ENCODE results near the gene PLCL2.

PLCL2 gene

GRCh38 chr3:16923112-16923511 lies 38.4 kb downstream of the PLCL2 start:
- H3K27me3 ChIP-seq (ENCODE audit: insufficient read depth, low read length), result no peaks in the 10 kb centered on the region
- peaks cover 10% of the 10 kb centered on the region; the same call in 1 of the 2 replicates for H3K9me3 ChIP-seq (ENCODE audit: low read length)
- no peak overlapping the region for H3K27ac ChIP-seq (ENCODE audit: low read depth, low read length, poor library complexity, severe bottlenecking)
- H3K36me3 ChIP-seq (ENCODE audit: insufficient read depth, low read length), result peaks cover 16% of the 10 kb centered on the region
- H3K9me2 ChIP-seq (ENCODE audit: low read depth, low read length), result no peaks in the 10 kb centered on the region
- H3K4me3 ChIP-seq (ENCODE audit: low read depth, low read length, poor library complexity, severe bottlenecking), result no peak overlapping the region
- 0 out of 2 replicates have a peak, but pooled peaks cover 3% of the 10 kb centered on the region for H3F3A ChIP-seq (ENCODE audit: insufficient read depth, low read length)
- no peak overlapping the region for H3K9ac ChIP-seq (ENCODE audit: low read length)
- TF ChIP-seq CTCF (IDR thresholded peaks at IDR 0.05; ENCODE audit: low read length), result no peak
- H2AFZ ChIP-seq (ENCODE audit: low read length), result no peak overlapping the region
- H3K4me2 ChIP-seq (ENCODE audit: low read length), result no peak overlapping the region
- H4K20me1 ChIP-seq (ENCODE audit: insufficient read depth, low read length), result no peaks in the 10 kb centered on the region
- H3K79me2 ChIP-seq (ENCODE audit: insufficient read depth, low read length), result peaks cover 97% of the 10 kb centered on the region
- peaks cover 30% of the 10 kb centered on the region for H3K4me1 ChIP-seq (ENCODE audit: insufficient read depth, low read length, severe bottlenecking)

GRCh38 chr3:16927485-16927884 lies 42.7 kb downstream of the PLCL2 start:
- no peaks in the 10 kb centered on the region for H3K9me2 ChIP-seq (ENCODE audit: low read depth, low read length)
- peaks cover 12% of the 10 kb centered on the region; the same call in 1 of the 2 replicates for H3K9me3 ChIP-seq (ENCODE audit: low read length)
- H3F3A ChIP-seq (ENCODE audit: insufficient read depth, low read length), result no peaks in the 10 kb centered on the region
- H3K9ac ChIP-seq (ENCODE audit: low read length), result no peak overlapping the region
- peaks cover 43% of the 10 kb centered on the region for H3K36me3 ChIP-seq (ENCODE audit: insufficient read depth, low read length)
- H3K27me3 ChIP-seq (ENCODE audit: insufficient read depth, low read length), result no peaks in the 10 kb centered on the region
- no peak overlapping the region for H3K4me3 ChIP-seq (ENCODE audit: low read depth, low read length, poor library complexity, severe bottlenecking)
- TF ChIP-seq CTCF (IDR thresholded peaks at IDR 0.05; ENCODE audit: low read length), result peak; percentile 64
- TF ChIP-seq EZH2 (IDR thresholded peaks at IDR 0.05; ENCODE audit: borderline replicate concordance, low read length), result no peak
- H2AFZ ChIP-seq (ENCODE audit: low read length), result no peak overlapping the region
- peaks cover 96% of the 10 kb centered on the region for H3K79me2 ChIP-seq (ENCODE audit: insufficient read depth, low read length)
- no peak overlapping the region; the same call in 1 of the 2 replicates for H3K4me2 ChIP-seq (ENCODE audit: low read length)
- no peaks in the 10 kb centered on the region for H4K20me1 ChIP-seq (ENCODE audit: insufficient read depth, low read length)
- H3K27ac ChIP-seq (ENCODE audit: low read depth, low read length, poor library complexity, severe bottlenecking), result peak overlapping the region; percentile 26
- H3K4me1 ChIP-seq (ENCODE audit: insufficient read depth, low read length, severe bottlenecking), result peaks cover 33% of the 10 kb centered on the region

GRCh38 chr3:16928386-16929132 lies 43.8 kb downstream of the PLCL2 start:
- Histone ChIP-seq H3K36me3 (ENCODE audit: insufficient read depth, low read length) (peaks cover 41% of the 10 kb centered on the region), H2AFZ (ENCODE audit: low read length) (no peak overlapping the region), H3K9me2 (ENCODE audit: low read depth, low read length) (no peaks in the 10 kb centered on the region), H3F3A (ENCODE audit: insufficient read depth, low read length) (no peaks in the 10 kb centered on the region), H3K9ac (ENCODE audit: low read length) (no peak overlapping the region), H3K4me2 (ENCODE audit: low read length) (no peak overlapping the region; the same call in 1 of the 2 replicates), H3K79me2 (ENCODE audit: insufficient read depth, low read length) (peaks cover 95% of the 10 kb centered on the region), H3K27ac (ENCODE audit: low read depth, low read length, poor library complexity, severe bottlenecking) (peak overlapping the region; percentile 26), H4K20me1 (ENCODE audit: insufficient read depth, low read length) (no peaks in the 10 kb centered on the region), H3K27me3 (ENCODE audit: insufficient read depth, low read length) (no peaks in the 10 kb centered on the region), H3K9me3 (ENCODE audit: low read length) (peaks cover 11% of the 10 kb centered on the region; the same call in 1 of the 2 replicates), H3K4me1 (ENCODE audit: insufficient read depth, low read length, severe bottlenecking) (peaks cover 33% of the 10 kb centered on the region), H3K4me3 (ENCODE audit: low read depth, low read length, poor library complexity, severe bottlenecking) (no peak overlapping the region)
- TF ChIP-seq CTCF (IDR thresholded peaks at IDR 0.05; ENCODE audit: low read length) (no peak), EZH2 (IDR thresholded peaks at IDR 0.05; ENCODE audit: borderline replicate concordance, low read length) (no peak)

Measured in OCI-LY1 (cell line).